K562 (cell line): Measurements from ENCODE around the gene CDC6. TPM values are rescaled to one million over a fixed set of nuclear protein-coding genes. Genes with fewer than 3 reads are reported as not detected.

Experiments used
- ATAC-seq: fragments of 200-7000 bp; cut with Tn5 transposase; 3 replicates; pipeline ENCODE4 v1.9.1; 2020; ENCODE audit warnings: moderate library complexity
- BruUV-seq: library from RNA; stranded (reverse); fragments of 400-500 nt; replicated peaks from 2 replicates; lab custom pipeline; 2021; lab: Mats Ljungman, UMichigan
- CTCF ChIA-PET: fragments of 300-600 bp; formaldehyde crosslinking; extraction: SDS; loops from one replicate; lab custom pipeline; 2021; ENCODE audit warnings: low intra/inter-chr PET ratio; lab: Yijun Ruan, JAX
- POLR2A ChIA-PET: fragments of 300-600, 350-650 bp; sonication (Branson Sonifier 250); formaldehyde crosslinking; extraction: SDS; loops from one replicate; lab custom pipeline; 2021; ENCODE audit warnings: antibody characterized with exemption, inconsistent platforms; lab: Yijun Ruan, JAX
- DNase-seq, 4 experiments: peaks; one replicate each; pipeline versions ENCODE4 v3.0.0 to v3.0.0-alpha.2; 2011 to 2018; ENCODE audit warnings: low spot score in 3 of 4, mixed read lengths in 3 of 4; ENCODE audit errors: extremely low read depth in 1 of 4
- FAIRE-seq: peaks from 2 replicates; lab custom pipeline; 2011; peaks lifted over from hg19 to GRCh38; lab: Jason Lieb, UNC
- H2AFZ ChIP-seq: 2 replicates; pipeline ENCODE4 v1.6.0; 2011; ENCODE audit warnings: low read depth, low read length, control low read depth, inconsistent platforms
- H3K27ac ChIP-seq: fragments of 200-600 bp; 3 replicates; pipeline ENCODE4 v1.8.0; 2011; ENCODE audit warnings: low read depth, mild to moderate bottlenecking, control low read depth, inconsistent platforms, low read length, moderate library complexity, mixed read lengths; ENCODE audit errors: extremely low read depth
- H3K27me3 ChIP-seq, 2 experiments: fragments of 300-600 bp in 1 of 2; 2 replicates in 1 of 2; 3 replicates in 1 of 2; pipeline versions ENCODE4 v1.6.0 to v1.8.0; 2011; ENCODE audit warnings: inconsistent platforms in 2 of 2, low read length in 2 of 2, mild to moderate bottlenecking in 1 of 2, mixed read lengths in 1 of 2, moderate library complexity in 1 of 2; ENCODE audit not compliant: control insufficient read depth in 2 of 2, insufficient read depth in 2 of 2
- H3K36me3 ChIP-seq: fragments of 300-600 bp; 3 replicates; pipeline ENCODE4 v1.8.0; 2011; ENCODE audit warnings: mild to moderate bottlenecking, low read length, inconsistent platforms; ENCODE audit not compliant: control insufficient read depth, insufficient read depth
- H3K4me1 ChIP-seq, 2 experiments: fragments of 200-600 bp in 1 of 2; replicated peaks in 1 of 2; 2 replicates in 1 of 2; 3 replicates in 1 of 2; pipeline versions ENCODE4 v1.5.1 to v1.8.0; 2011; ENCODE audit warnings: inconsistent platforms in 2 of 2, low read length in 2 of 2, mild to moderate bottlenecking in 1 of 2, mixed read lengths in 1 of 2, moderate library complexity in 1 of 2; ENCODE audit not compliant: control insufficient read depth in 2 of 2, insufficient read depth in 2 of 2
- H3K4me2 ChIP-seq: 2 replicates; pipeline ENCODE4 v1.6.1; 2011; ENCODE audit warnings: low read length, control low read depth, inconsistent platforms, mixed read lengths; ENCODE audit not compliant: insufficient read depth
- H3K4me3 ChIP-seq: fragments of 200-600 bp; sonication (generic), shearing (Covaris generic); 2 replicates; pipeline ENCODE4 v1.5.1; 2016; ENCODE audit warnings: control low read depth, inconsistent platforms
- H3K79me2 ChIP-seq: fragments of 200-600 bp; 3 replicates; pipeline ENCODE4 v1.8.0; 2011; ENCODE audit warnings: low read length, inconsistent platforms; ENCODE audit not compliant: control insufficient read depth, insufficient read depth
- H3K9ac ChIP-seq, 2 experiments: 2 replicates each; pipeline versions ENCODE4 v1.6.0 to v1.6.1; 2011; ENCODE audit warnings: low read depth in 2 of 2, low read length in 2 of 2, control low read depth in 1 of 2, inconsistent platforms in 1 of 2, mild to moderate bottlenecking in 1 of 2, mixed read lengths in 1 of 2; ENCODE audit not compliant: insufficient read depth in 1 of 2
- H3K9me1 ChIP-seq: one replicate; pipeline ENCODE4 v1.6.0; 2011; ENCODE audit warnings: inconsistent platforms, mild to moderate bottlenecking, low read length, moderate library complexity; ENCODE audit not compliant: control insufficient read depth, insufficient read depth
- H3K9me3 ChIP-seq: replicated peaks from 2 replicates; pipeline ENCODE4 v1.5.1; 2011; ENCODE audit warnings: low read depth, low read length, inconsistent platforms; ENCODE audit not compliant: control insufficient read depth, insufficient read depth
- H4K20me1 ChIP-seq: replicated peaks from 2 replicates; pipeline ENCODE4 v1.6.1; 2011; ENCODE audit warnings: low read length, inconsistent platforms, mixed read lengths; ENCODE audit not compliant: control insufficient read depth, insufficient read depth
- BMI1 ChIP-seq: fragments of 150-350 bp; IDR thresholded peaks from 2 replicates; pipeline ENCODE4 v1.6.1; 2014; ENCODE audit warnings: low read length
- KHSRP ChIP-seq: fragments of 450-650 bp; IDR thresholded peaks from 2 replicates; pipeline ENCODE4 v1.6.1; 2017
- POLR3G ChIP-seq: IDR thresholded peaks from 2 replicates; pipeline ENCODE4 v1.6.1; 2011; ENCODE audit not compliant: insufficient read length, insufficient replicate concordance; ENCODE audit errors: extremely low read depth
- ZBTB40 ChIP-seq, 2 experiments: fragments of 450-650 bp in 1 of 2; sonication (generic) in 1 of 2; formaldehyde crosslinking in 1 of 2; IDR thresholded peaks; 2 replicates each; pipeline versions ENCODE4 v1.7.1 to v1.9.0; 2016 to 2022; ENCODE audit warnings: inconsistent platforms in 1 of 2, mild to moderate bottlenecking in 1 of 2, missing genetic modification reagents in 1 of 2
- ZC3H4 ChIP-seq: sonication (generic); formaldehyde crosslinking; IDR thresholded peaks from 2 replicates; pipeline ENCODE4 v1.9.0; 2021; ENCODE audit warnings: missing genetic modification reagents, borderline replicate concordance
- ZNF398 ChIP-seq: fragments of 250-450 bp; sonication (Bioruptor Pico); IDR thresholded peaks from 2 replicates; pipeline ENCODE4 v1.8.0; 2021; ENCODE audit warnings: moderate library complexity, mild to moderate bottlenecking, inconsistent platforms
- ZNF518B ChIP-seq: fragments of 250-450 bp; sonication (Bioruptor Pico); IDR thresholded peaks from 2 replicates; pipeline ENCODE4 v1.5.0; 2021; ENCODE audit warnings: mild to moderate bottlenecking, moderate library complexity
- WGBS: fragments of 100-300 bp; shearing (Covaris generic); methylation state at CpG from one replicate; pipeline ENCODE4 v1.1.6; 2016; ENCODE audit warnings: low coverage, mixed read lengths; ENCODE audit not compliant: insufficient coverage; ENCODE audit errors: missing lambda C conversion rate; 5-methylcytosine and 5-hydroxymethylcytosine counted together
- in situ Hi-C: fragments of 300-500 bp; cut with MboI; formaldehyde crosslinking; loops from 4 replicates; pipeline ENCODE4 v1.15.0; 2018; ENCODE audit warnings: inconsistent platforms, mixed read lengths
- intact Hi-C: fragments of 100-400 bp; cut with micrococcal nuclease; formaldehyde crosslinking; loops from 2 replicates; pipeline ENCODE4 v1.14.2; 2022
- polyA plus RNA-seq, 8 experiments: library from polyadenylated mRNA; depleted of rRNA in 4 of 8; stranded (reverse) in 5 of 8; unstranded in 3 of 8; fragments of >200 nt; fragmentation: Nextera tagmentation in 2 of 8; fragmentation: Illumina TruSeq in 1 of 8; extraction: Ambion mirVana in 2 of 8; extraction: Trizol in 1 of 8; gene quantifications; 2 replicates each; pipeline versions ENCODE4 v1.2.1 to v1.2.3, GENCODE V29; 2011 to 2014; ENCODE audit warnings: inconsistent platforms in 1 of 8, missing spikeins in 1 of 8
- total RNA-seq, 7 experiments: library from RNA; depleted of rRNA in 6 of 7; stranded (reverse); fragments of >200 nt in 6 of 7; fragmentation: Illumina TruSeq in 2 of 7; extraction: Trizol in 2 of 7; gene quantifications; 2 replicates each; pipeline versions ENCODE4 v1.2.1 to v1.2.3, GENCODE V29; 2011 to 2021; ENCODE audit warnings: low replicate concordance in 1 of 7

The CDC6 gene
- total and polyA plus RNA-seq, 9 of the 15 experiments (the other 6 are each of a cell fraction or from before 2014, with no cell fraction given), result 29.6 to 141 (median 106) TPM

- H3K9me1 ChIP-seq, result no peaks in the 10 kb centered on the region
- H3K4me1 ChIP-seq, result peaks cover 12 to 13% of the 10 kb centered on the region in 2 experiments; a peak in 4 of 5 replicates
- H3K4me3 ChIP-seq, result no peak overlapping the region
- FAIRE-seq, result no peak
- no peaks in the 10 kb centered on the region for H3K9me3 ChIP-seq
- ChIA-PET CTCF (no interaction called here), POLR2A (interaction anchor here (1.3 kb wide), 1 partner anchor 11 kb away, joined by 3 read pairs; no protein-coding TSS in a partner anchor)
- no peak overlapping the region for H2AFZ ChIP-seq
- no peaks in the 10 kb centered on the region for H3K27me3 ChIP-seq
- in situ Hi-C loops, result no loop called here
- H3K27ac ChIP-seq, result no peak overlapping the region
- ATAC-seq, result no peak
- no TSS peak for BruUV-seq
- no peak for TF ChIP-seq ZNF518B (CRISPR knock-in tag)
- TF ChIP-seq POLR3G, result no peak
- TF ChIP-seq ZC3H4 (CRISPR knock-in tag), result no peak
- no peak for TF ChIP-seq ZNF398 (CRISPR knock-in tag)
- no peak for TF ChIP-seq BMI1
- no peak for TF ChIP-seq ZBTB40 (IDR thresholded peaks at IDR 0.05)
- no peak for TF ChIP-seq ZBTB40 (CRISPR knock-in tag; IDR thresholded peaks at IDR 0.05)
- no peak for TF ChIP-seq KHSRP
- WGBS, result 92% methylated on average over 7 of the region's 7 CpGs
- no peaks in the 10 kb centered on the region for H3K79me2 ChIP-seq
- 0 out of 2 replicates have a peak, but pooled peaks cover under 1% of the 10 kb centered on the region for H4K20me1 ChIP-seq
- peaks cover 67% of the 10 kb centered on the region; the same call in 2 of the 3 replicates for H3K36me3 ChIP-seq
- DNase-seq, result no peak
- H3K9ac ChIP-seq, result no peak overlapping the region
- no peak overlapping the region for H3K4me2 ChIP-seq
- intact Hi-C loops, result no loop called here
Observed at GRCh38 chr17:40260528-40260927, 27.2 kb upstream of the CDC6 start.
